ENCODE data around the gene JMJD1C.
"Not testable (repeated sequence)": the region's sequence is repeated elsewhere in the genome, so short reads cannot be mapped to it uniquely, and the experiment has no call there.

JMJD1C gene

GRCh38 chr10:63498665-63499064 is 32.9 kb upstream of the JMJD1C start:
- H3K4me1 ChIP-seq, result peaks cover 10% of the 10 kb centered on the region
- no peak overlapping the region for H3K27ac ChIP-seq
- no peak overlapping the region for H2AFZ ChIP-seq
- TF ChIP-seq CTCF (IDR thresholded peaks at IDR 0.05), result no peak
- H3K4me3 ChIP-seq (ENCODE audit: low read depth, low read length), result no peak overlapping the region
- H3K4me2 ChIP-seq (ENCODE audit: low read length), result no peak overlapping the region
- H3K27me3 ChIP-seq (ENCODE audit: control insufficient read depth, insufficient read depth, low read length), result no peaks in the 10 kb centered on the region
- H3K9me3 ChIP-seq (ENCODE audit: control insufficient read depth, low read length), result no peaks in the 10 kb centered on the region
- H3K79me2 ChIP-seq, result peaks cover 38% of the 10 kb centered on the region
- H3K9ac ChIP-seq, result no peak overlapping the region
- no peaks in the 10 kb centered on the region for H3K36me3 ChIP-seq (ENCODE audit: control insufficient read depth, insufficient read depth, low read length)

DNA sequence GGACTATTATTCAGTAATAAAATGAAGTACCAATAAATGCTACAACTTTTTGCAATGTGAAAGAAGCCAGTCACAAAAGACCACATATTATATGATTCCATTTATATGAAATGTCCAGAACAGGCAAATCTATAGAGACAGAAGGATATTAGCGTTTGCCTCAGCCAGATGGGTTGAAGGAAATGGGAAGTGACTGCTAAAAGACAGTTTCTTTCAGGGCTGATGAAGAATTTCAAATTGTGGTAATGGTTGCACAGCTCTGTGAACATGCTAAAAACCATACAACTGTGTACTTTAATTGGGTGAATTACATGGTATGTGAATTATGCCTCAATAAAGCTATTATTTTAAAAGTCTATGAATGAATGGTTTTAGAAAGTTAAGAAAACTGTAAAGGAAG is 31.5 kb upstream of the JMJD1C start:
- Histone ChIP-seq H3K27ac (no peak overlapping the region), H3K79me2 (peaks cover 32% of the 10 kb centered on the region), H3K36me3 (ENCODE audit: control insufficient read depth, insufficient read depth, low read length) (no peaks in the 10 kb centered on the region), H3K9me3 (ENCODE audit: control insufficient read depth, low read length) (no peaks in the 10 kb centered on the region), H3K4me3 (ENCODE audit: low read depth, low read length) (no peak overlapping the region), H2AFZ (no peak overlapping the region), H3K4me2 (ENCODE audit: low read length) (no peak overlapping the region), H3K27me3 (ENCODE audit: control insufficient read depth, insufficient read depth, low read length) (no peaks in the 10 kb centered on the region), H3K4me1 (peaks cover 10% of the 10 kb centered on the region), H3K9ac (no peak overlapping the region)
- TF ChIP-seq CTCF (IDR thresholded peaks at IDR 0.05), result no peak

GRCh38 chr10:63496561-63496960 is 30.8 kb upstream of the JMJD1C start:
- Histone ChIP-seq H3K4me3 (ENCODE audit: low read depth, low read length) (no peak overlapping the region), H3K36me3 (ENCODE audit: control insufficient read depth, insufficient read depth, low read length) (no peaks in the 10 kb centered on the region), H3K9me3 (ENCODE audit: control insufficient read depth, low read length) (no peaks in the 10 kb centered on the region), H3K27me3 (ENCODE audit: control insufficient read depth, insufficient read depth, low read length) (no peaks in the 10 kb centered on the region), H3K9ac (no peak overlapping the region), H3K4me1 (peaks cover 12% of the 10 kb centered on the region), H3K79me2 (peaks cover 28% of the 10 kb centered on the region), H2AFZ (no peak overlapping the region), H3K27ac (no peak overlapping the region), H3K4me2 (ENCODE audit: low read length) (no peak overlapping the region)
- TF ChIP-seq CTCF (IDR thresholded peaks at IDR 0.05), result no peak

GRCh38 chr10:63494951-63495350 is 29.2 kb upstream of the JMJD1C start:
- H3K4me2 ChIP-seq (ENCODE audit: low read length), result no peak overlapping the region
- H3K4me3 ChIP-seq (ENCODE audit: low read depth, low read length), result no peak overlapping the region
- TF ChIP-seq CTCF (IDR thresholded peaks at IDR 0.05), result no peak
- no peaks in the 10 kb centered on the region for H3K9me3 ChIP-seq (ENCODE audit: control insufficient read depth, low read length)
- no peak overlapping the region for H3K9ac ChIP-seq
- H2AFZ ChIP-seq, result no peak overlapping the region
- H3K27me3 ChIP-seq (ENCODE audit: control insufficient read depth, insufficient read depth, low read length), result no peaks in the 10 kb centered on the region
- peaks cover 12% of the 10 kb centered on the region for H3K4me1 ChIP-seq
- peaks cover 34% of the 10 kb centered on the region for H3K79me2 ChIP-seq
- no peaks in the 10 kb centered on the region for H3K36me3 ChIP-seq (ENCODE audit: control insufficient read depth, insufficient read depth, low read length)
- no peak overlapping the region for H3K27ac ChIP-seq

GRCh38 chr10:63493004-63493403 is 27.2 kb upstream of the JMJD1C start:
- TF ChIP-seq CTCF (IDR thresholded peaks at IDR 0.05), result no peak
- Histone ChIP-seq H3K4me3 (ENCODE audit: low read depth, low read length) (no peak overlapping the region), H3K9me3 (ENCODE audit: control insufficient read depth, low read length) (no peaks in the 10 kb centered on the region), H3K4me2 (ENCODE audit: low read length) (no peak overlapping the region), H3K4me1 (peaks cover 5% of the 10 kb centered on the region), H2AFZ (no peak overlapping the region), H3K27ac (no peak overlapping the region), H3K79me2 (peaks cover 45% of the 10 kb centered on the region), H3K9ac (no peak overlapping the region), H3K27me3 (ENCODE audit: control insufficient read depth, insufficient read depth, low read length) (no peaks in the 10 kb centered on the region), H3K36me3 (ENCODE audit: control insufficient read depth, insufficient read depth, low read length) (no peaks in the 10 kb centered on the region)

GRCh38 chr10:63492317-63492690 is 26.5 kb upstream of the JMJD1C start:
- peak overlapping the region; percentile 43 for H3K27ac ChIP-seq
- not testable (repeated sequence) for H2AFZ ChIP-seq; H3K27me3 ChIP-seq (ENCODE audit: control insufficient read depth, insufficient read depth, low read length); H3K4me1 ChIP-seq; H3K4me2 ChIP-seq (ENCODE audit: low read length); H3K4me3 ChIP-seq (ENCODE audit: low read depth, low read length); H3K36me3 ChIP-seq (ENCODE audit: control insufficient read depth, insufficient read depth, low read length); H3K9ac ChIP-seq; H3K9me3 ChIP-seq (ENCODE audit: control insufficient read depth, low read length)
- H3K79me2 ChIP-seq, result peaks cover 44% of the 10 kb centered on the region
